ENCODE data around the gene MYCBP. TPM values are rescaled to one million over a fixed set of nuclear protein-coding genes. Genes with fewer than 3 reads are reported as not detected.

MYCBP gene
- total RNA-seq, 1 donor: 11.2 TPM

DNA sequence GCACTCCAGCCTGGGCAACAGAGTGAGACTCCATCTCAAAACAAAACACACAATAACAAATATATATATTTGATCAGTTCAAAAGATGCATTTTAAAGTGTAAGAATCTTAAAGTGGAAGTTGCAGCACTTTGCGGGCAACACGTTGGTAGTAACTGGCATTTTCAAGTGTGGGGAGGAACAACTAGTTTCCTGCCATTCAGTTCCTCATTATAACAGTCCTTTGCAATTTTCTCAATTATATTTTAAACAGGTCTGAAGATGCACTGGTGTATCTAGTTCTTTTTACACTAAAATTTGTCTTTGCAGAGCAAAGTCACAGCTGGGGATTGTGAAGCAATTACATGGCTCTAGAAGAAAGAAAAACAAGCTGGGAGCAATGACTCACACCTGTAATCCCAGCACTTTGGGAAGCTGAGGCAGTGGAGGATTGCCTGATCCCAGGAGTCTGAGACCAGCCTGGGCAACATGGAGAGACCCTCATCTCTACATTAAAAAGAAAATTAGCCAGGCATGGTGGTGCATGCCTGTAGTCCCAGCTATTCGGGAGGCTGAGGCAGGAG lies 38.8 kb downstream of the MYCBP start:
- TF ChIP-seq, protein P1, sequence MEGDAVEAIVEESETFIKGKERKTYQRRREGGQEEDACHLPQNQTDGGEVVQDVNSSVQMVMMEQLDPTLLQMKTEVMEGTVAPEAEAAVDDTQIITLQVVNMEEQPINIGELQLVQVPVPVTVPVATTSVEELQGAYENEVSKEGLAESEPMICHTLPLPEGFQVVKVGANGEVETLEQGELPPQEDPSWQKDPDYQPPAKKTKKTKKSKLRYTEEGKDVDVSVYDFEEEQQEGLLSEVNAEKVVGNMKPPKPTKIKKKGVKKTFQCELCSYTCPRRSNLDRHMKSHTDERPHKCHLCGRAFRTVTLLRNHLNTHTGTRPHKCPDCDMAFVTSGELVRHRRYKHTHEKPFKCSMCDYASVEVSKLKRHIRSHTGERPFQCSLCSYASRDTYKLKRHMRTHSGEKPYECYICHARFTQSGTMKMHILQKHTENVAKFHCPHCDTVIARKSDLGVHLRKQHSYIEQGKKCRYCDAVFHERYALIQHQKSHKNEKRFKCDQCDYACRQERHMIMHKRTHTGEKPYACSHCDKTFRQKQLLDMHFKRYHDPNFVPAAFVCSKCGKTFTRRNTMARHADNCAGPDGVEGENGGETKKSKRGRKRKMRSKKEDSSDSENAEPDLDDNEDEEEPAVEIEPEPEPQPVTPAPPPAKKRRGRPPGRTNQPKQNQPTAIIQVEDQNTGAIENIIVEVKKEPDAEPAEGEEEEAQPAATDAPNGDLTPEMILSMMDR (IDR thresholded peaks at IDR 0.05; ENCODE audit: insufficient read depth, low read depth, low read length): no peak
- DNase-seq (ENCODE audit: low read depth): no peak
- no peak overlapping the region for H3K4me3 ChIP-seq (ENCODE audit: low read depth, low read length)

DNA sequence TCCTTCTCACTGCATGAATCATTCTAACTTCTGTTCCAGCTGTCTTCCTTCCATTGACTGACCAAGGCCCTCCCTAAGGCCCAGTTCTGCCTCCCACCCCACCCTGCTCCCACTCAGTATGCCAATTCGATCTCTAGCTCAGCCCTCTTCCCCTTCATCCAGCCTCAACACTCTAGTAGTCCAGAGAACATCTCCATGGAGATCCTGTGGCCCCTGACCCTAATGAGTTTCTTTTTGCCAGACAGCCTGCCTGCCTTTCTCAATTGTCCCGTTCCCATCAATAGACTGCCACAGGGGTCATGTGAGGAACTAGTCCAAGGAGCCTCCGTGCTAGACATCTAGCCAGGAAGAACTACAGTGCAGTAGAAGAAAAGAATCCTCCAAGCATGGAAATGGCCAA lies 40.0 kb downstream of the MYCBP start:
- DNase-seq (ENCODE audit: low read depth): no peak
- H3K4me3 ChIP-seq (ENCODE audit: low read depth, low read length): no peak overlapping the region
- TF ChIP-seq, protein P1 (IDR thresholded peaks at IDR 0.05; ENCODE audit: insufficient read depth, low read depth, low read length): no peak

GRCh38 chr1:38832370-38832734 lies 40.8 kb downstream of the MYCBP start:
- no peak overlapping the region for H3K4me3 ChIP-seq (ENCODE audit: low read depth, low read length)
- TF ChIP-seq, protein P1 (IDR thresholded peaks at IDR 0.05; ENCODE audit: insufficient read depth, low read depth, low read length): no peak
- no peak for DNase-seq (ENCODE audit: low read depth)

DNA sequence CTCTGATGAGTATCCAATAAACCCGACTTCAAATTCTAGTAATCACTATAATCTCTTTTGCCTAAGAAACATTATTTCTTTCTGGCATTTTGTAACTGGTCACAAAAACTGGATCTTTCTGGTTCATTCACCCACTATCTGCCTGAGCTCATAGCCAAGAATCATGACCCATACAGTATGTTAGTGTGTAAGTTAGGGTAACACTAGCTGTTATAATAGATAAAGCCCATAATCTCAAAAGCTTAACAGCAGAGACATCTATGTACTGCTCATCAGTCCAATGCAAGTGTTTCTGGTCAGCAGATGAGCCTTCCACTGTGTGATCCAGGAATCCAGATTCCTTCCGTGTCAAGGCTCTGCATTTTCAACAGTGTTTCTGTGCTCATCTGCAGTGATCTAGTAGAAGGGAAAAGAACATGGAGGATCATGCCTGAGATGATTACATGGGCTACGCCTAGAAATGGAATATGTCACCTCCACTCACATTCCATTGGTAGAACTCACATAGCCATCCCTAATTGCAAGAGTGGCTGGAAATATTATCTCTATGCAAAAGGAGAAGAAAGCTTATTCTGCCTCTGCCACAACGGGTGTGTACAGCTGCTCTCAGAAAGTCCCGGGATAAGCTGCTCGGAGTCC lies 41.3 kb downstream of the MYCBP start:
- no peak overlapping the region for H3K4me3 ChIP-seq (ENCODE audit: low read depth, low read length)
- DNase-seq (ENCODE audit: low read depth): no peak
- TF ChIP-seq, protein P1 (IDR thresholded peaks at IDR 0.05; ENCODE audit: insufficient read depth, low read depth, low read length): no peak

GRCh38 chr1:38829368-38829767 lies 43.8 kb downstream of the MYCBP start:
- TF ChIP-seq, protein P1 (IDR thresholded peaks at IDR 0.05; ENCODE audit: insufficient read depth, low read depth, low read length): no peak
- peak; percentile 13 for DNase-seq (ENCODE audit: low read depth)

GRCh38 chr1:38827318-38827717 lies 45.8 kb downstream of the MYCBP start:
- no peak for DNase-seq (ENCODE audit: low read depth)
- no peak overlapping the region for H3K4me3 ChIP-seq (ENCODE audit: low read depth, low read length)
- TF ChIP-seq, protein P1 (IDR thresholded peaks at IDR 0.05; ENCODE audit: insufficient read depth, low read depth, low read length): no peak

More at GRCh38 chr1:38829368-38829767, 43.8 kb downstream of the MYCBP start:
- H3K4me3 ChIP-seq (ENCODE audit: low read depth, low read length): no peak overlapping the region

DNA sequence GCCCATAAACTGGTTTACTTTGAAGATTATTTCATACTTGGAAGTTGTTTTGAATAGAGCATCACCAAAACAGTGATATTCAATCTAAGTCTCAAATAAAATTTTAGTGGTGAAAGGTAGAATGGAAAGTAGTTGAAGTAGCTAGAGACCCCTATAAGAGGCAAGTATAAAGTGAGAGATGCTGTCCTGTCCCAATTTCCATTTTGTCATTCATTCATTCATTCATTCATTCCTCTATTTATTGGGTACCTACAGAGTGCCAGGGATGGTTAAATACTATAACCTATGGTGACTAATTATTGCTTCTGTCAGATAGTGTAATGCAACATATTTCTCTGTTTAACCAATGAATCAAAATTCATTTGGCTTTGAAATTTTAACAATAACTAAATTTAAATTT lies 46.3 kb downstream of the MYCBP start:
- H3K4me3 ChIP-seq (ENCODE audit: low read depth, low read length): no peak overlapping the region
- DNase-seq (ENCODE audit: low read depth): no peak
- TF ChIP-seq, protein P1 (IDR thresholded peaks at IDR 0.05; ENCODE audit: insufficient read depth, low read depth, low read length): no peak

Data from fibroblast of villous mesenchyme (primary cell).